ENCODE measurements around the gene LRRC2. TPM values are rescaled to one million over a fixed set of nuclear protein-coding genes. Genes with fewer than 3 reads are reported as not detected.
"Not testable (repeated sequence)": the region's sequence is repeated elsewhere in the genome, so short reads cannot be mapped to it uniquely, and the experiment has no call there.

LRRC2 gene
- total RNA-seq, 1 experiment from 2014 or later, result 0.61 TPM

DNA sequence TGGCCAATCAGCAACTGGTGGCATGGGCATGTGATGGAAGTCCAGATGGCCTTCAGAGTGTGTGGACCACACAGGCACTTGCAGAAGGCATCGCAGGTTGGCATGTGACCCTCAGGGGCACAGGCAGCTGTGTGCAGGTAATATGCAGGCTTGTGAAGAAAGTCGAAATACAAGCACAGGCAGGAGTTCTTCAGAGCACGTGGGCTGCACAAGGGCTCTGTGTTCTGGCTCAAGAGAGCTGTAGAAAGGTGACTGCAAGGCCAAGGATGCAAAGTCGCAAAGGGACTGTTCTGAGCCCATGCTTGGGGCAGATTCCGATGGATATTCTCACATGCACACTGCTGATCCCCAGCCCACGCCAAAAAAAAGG is 8.3 kb downstream of the LRRC2 start:
- H3K27me3 ChIP-seq (replicated peaks), result no peaks in the 10 kb centered on the region
- H3K9me3 ChIP-seq (replicated peaks), result no peaks in the 10 kb centered on the region; the same call in 1 of the 2 replicates
- H3K36me3 ChIP-seq, result no peaks in the 10 kb centered on the region
- peak overlapping the region; percentile 90 for H3K27ac ChIP-seq
- H3K4me1 ChIP-seq (replicated peaks), result peaks cover 30% of the 10 kb centered on the region
- no peak overlapping the region for H3K4me3 ChIP-seq
- no peak for DNase-seq (ENCODE audit: low read depth in 1 of 2, low spot score in 2 of 2)

DNA sequence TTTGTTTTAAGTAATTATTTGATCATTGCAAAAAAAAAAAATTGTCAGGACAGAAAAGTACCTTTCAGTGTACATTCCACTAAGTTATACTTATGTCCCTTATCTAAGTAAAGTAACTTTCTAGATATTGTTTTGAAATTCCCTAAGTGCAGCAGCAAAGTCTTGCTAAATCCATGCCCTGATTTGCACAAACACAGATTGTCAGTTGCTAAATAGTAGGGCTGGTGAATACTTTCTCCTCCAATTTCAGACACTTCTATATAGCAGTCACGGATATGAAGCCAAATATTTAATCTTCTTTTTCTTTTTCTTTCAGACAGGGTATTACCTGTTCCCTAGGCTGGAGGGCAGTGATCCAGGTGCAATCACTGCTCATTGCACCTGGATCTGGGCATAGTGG is 12.9 kb downstream of the LRRC2 start:
- no peak for DNase-seq (ENCODE audit: low read depth in 1 of 2, low spot score in 2 of 2)
- no peak overlapping the region for H3K27ac ChIP-seq
- no peaks in the 10 kb centered on the region for H3K27me3 ChIP-seq (replicated peaks)
- H3K36me3 ChIP-seq, result no peaks in the 10 kb centered on the region
- H3K9me3 ChIP-seq (replicated peaks), result no peaks in the 10 kb centered on the region; the same call in 1 of the 2 replicates
- no peak overlapping the region for H3K4me3 ChIP-seq
- H3K4me1 ChIP-seq (replicated peaks), result peaks cover 17% of the 10 kb centered on the region

DNA sequence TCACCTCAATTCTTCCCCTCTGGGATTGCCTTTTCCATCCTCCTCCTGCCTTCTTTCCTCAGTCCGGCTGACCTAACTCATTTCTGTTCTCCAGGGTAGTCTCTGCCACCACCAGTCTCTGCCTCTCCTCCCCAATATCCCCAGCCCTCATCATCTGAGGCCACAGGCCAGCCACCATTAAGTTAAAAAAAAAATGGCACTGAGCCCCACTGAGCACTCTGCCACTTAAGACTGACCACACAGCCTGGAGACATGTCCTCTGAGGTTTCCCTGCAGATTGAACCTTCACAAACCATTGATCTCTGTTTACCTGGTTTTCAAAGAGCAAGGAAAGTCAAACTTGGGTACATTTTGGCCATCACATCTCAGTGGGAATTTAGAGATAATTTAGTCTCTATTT is 13.6 kb downstream of the LRRC2 start:
- H3K9me3 ChIP-seq (replicated peaks), result no peaks in the 10 kb centered on the region; the same call in 1 of the 2 replicates
- H3K4me3 ChIP-seq, result no peak overlapping the region
- no peaks in the 10 kb centered on the region for H3K27me3 ChIP-seq (replicated peaks)
- peaks cover 11% of the 10 kb centered on the region for H3K4me1 ChIP-seq (replicated peaks)
- no peak overlapping the region for H3K27ac ChIP-seq
- no peaks in the 10 kb centered on the region for H3K36me3 ChIP-seq
- no peak for DNase-seq (ENCODE audit: low read depth in 1 of 2, low spot score in 2 of 2)

DNA sequence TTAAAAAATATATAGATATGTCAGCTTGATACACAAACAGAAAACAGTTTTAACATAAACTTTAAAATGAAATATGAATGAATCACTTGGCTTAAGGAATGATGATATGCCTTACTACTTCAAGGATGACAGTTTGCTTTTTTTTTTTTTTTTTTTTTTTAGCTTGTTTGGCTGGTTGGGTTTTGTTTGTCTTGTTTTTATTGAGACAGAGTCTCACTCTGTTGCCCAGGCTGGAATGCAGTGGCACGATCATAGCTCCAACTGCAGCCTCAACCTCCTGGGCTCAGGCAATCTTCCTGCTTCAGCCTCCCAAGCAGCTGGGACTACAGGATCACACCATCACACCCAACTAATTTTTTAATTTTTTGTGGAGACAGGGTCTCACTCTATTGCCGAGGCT is 14.5 kb downstream of the LRRC2 start:
- Histone ChIP-seq H3K36me3 (no peaks in the 10 kb centered on the region), H3K9me3 (replicated peaks) (no peaks in the 10 kb centered on the region; the same call in 1 of the 2 replicates), H3K4me1 (replicated peaks) (peaks cover 2% of the 10 kb centered on the region; the same call in 1 of the 2 replicates), H3K27ac (no peak overlapping the region), H3K27me3 (replicated peaks) (no peaks in the 10 kb centered on the region), H3K4me3 (no peak overlapping the region)
- DNase-seq (ENCODE audit: low read depth in 1 of 2, low spot score in 2 of 2), result no peak

DNA sequence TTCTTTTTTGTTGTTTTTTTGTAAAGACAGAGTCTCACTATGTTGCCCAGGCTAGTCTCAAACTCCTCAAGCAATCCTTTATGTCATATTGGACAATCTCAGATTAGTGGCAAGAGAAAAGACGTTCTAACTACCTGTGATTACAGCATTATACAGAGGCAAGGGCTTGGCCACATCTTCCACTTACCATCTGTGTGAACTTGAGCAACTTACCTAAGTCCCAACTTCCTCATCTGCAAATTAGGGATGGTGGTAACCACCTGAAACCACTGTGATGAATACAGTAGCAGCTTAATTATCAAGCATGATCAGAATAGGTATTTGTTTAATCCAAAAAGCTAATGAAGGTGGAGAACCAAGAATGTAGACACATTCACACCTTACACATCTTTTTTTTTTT is 16.1 kb downstream of the LRRC2 start:
- H3K4me1 ChIP-seq (replicated peaks), result no peaks in the 10 kb centered on the region
- H3K27ac ChIP-seq, result no peak overlapping the region
- DNase-seq (ENCODE audit: low read depth in 1 of 2, low spot score in 2 of 2), result no peak
- no peaks in the 10 kb centered on the region; the same call in 1 of the 2 replicates for H3K9me3 ChIP-seq (replicated peaks)
- no peaks in the 10 kb centered on the region for H3K27me3 ChIP-seq (replicated peaks)
- H3K36me3 ChIP-seq, result no peaks in the 10 kb centered on the region
- no peak overlapping the region for H3K4me3 ChIP-seq

DNA sequence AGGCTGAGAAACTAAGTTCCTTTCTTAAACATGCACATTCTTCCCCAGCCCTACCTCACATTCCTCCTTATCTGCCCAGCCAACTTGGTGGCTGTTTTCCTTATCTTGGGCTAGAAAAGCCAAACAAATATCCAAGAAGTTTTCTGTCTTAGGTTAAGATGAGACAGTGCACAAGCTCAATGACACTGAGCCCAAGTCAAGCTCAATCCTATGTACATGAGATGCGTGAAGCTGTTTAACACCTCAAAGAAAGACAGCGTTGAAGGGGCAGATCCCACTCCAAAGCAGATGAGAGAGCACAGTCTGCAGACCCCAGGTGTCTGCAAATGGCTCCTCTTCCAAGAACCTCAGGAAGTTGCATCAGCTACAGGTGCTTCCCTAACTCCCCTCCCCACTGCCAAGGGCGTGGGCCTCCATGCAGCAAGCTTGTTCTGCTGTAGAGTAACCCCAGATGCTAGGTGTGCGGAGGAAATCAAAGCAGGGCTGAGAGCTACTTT is 16.6 kb downstream of the LRRC2 start:
- DNase-seq (ENCODE audit: low read depth in 1 of 2, low spot score in 2 of 2), result no peak
- H3K36me3 ChIP-seq, result no peaks in the 10 kb centered on the region
- no peaks in the 10 kb centered on the region for H3K9me3 ChIP-seq (replicated peaks)
- H3K4me3 ChIP-seq, result no peak overlapping the region
- H3K27me3 ChIP-seq (replicated peaks), result no peaks in the 10 kb centered on the region
- no peaks in the 10 kb centered on the region for H3K4me1 ChIP-seq (replicated peaks)
- H3K27ac ChIP-seq, result no peak overlapping the region

DNA sequence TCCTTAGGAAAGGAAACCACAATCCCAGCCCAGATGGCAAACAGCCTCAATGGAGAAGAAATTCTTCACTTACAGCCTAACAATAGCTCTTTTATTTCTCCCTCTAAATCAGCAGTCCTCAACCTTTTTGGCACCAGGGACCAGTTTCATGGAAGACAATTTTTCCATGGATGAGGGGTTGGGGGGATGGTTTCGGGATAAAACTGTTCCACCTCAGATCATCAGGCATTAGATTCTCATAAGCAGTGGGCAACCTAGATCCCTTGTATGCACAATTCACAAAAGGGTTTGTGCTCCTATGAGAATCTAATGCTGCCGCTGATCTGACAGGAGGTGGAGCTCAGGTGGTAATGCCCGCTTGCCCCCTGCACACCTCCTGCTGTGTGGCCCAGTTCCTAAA is 17.5 kb downstream of the LRRC2 start:
- not testable (repeated sequence) for H3K4me1 ChIP-seq (replicated peaks); H3K36me3 ChIP-seq; H3K27me3 ChIP-seq (replicated peaks); H3K27ac ChIP-seq; H3K9me3 ChIP-seq (replicated peaks); DNase-seq (ENCODE audit: low read depth in 1 of 2, low spot score in 2 of 2); H3K4me3 ChIP-seq

DNA sequence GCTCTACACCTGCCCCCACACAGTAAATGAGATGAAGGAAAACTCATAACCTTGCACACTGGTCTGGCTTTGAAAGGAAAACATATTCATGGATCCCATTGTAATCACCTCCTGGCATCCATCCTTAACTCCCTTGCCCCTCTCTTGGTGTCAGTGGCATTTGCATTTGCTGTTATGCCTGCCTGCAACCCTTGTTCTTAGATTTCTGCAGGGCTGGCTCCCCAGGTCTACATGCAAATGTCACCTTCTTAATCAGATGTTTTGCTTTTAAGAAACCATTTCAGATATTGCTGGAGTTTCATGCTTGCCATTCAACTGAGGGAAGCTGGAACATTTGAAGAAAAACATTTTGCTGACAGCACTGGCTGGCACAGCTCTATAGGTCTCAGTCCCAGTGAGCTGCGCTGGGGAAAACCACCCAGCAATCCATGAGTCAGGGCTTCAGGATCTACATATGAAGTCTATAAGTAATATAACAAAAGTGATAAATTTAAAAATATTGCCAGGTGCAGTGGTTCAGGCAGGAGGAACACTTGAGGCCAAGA is 19.1 kb downstream of the LRRC2 start:
- no peaks in the 10 kb centered on the region for H3K9me3 ChIP-seq (replicated peaks)
- no peak overlapping the region for H3K27ac ChIP-seq
- no peaks in the 10 kb centered on the region for H3K36me3 ChIP-seq
- no peak for DNase-seq (ENCODE audit: low read depth in 1 of 2, low spot score in 2 of 2)
- H3K4me3 ChIP-seq, result no peak overlapping the region
- peaks cover 11% of the 10 kb centered on the region for H3K4me1 ChIP-seq (replicated peaks)
- no peaks in the 10 kb centered on the region for H3K27me3 ChIP-seq (replicated peaks)

DNA sequence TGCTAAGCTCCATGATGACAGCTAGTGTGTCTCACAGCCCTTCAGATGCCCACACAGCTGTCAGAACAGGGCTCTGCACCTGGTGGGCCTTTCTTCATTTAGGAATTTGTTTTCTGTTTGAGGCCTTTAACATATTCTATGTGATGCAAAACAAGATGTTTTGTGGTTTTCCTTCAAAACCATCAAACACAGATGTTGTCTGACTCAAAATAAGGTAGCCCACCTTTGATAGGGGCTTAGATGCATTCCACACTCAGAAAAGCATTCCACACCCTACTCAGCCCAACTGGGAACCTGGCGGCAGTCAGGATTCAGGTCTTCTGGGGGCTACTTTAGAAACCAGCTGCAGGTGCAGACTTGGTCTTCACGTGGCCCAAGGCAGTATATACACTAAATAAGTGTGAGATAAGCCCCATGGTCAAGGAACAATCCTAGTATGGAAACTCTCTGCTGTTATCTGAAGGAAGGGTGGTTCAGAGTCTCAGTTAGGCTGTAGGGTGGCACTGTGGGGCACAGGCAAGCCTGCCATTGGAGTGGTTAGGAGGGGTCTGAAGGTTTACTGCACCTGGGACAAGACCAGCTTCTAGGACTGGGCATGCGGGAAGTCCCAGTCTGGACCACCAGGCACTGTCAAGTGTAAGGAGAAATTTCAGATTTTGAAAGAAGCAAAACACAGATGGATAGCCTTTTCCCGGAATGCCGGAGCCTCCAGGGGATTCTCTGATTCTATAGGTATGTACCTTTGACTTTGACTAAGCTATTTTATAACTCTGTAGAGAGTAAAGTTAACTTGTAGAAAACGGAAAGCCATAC is 20.1 kb downstream of the LRRC2 start:
- Histone ChIP-seq H3K27ac (no peak overlapping the region), H3K27me3 (replicated peaks) (no peaks in the 10 kb centered on the region), H3K4me1 (replicated peaks) (peaks cover 15% of the 10 kb centered on the region), H3K9me3 (replicated peaks) (no peaks in the 10 kb centered on the region), H3K4me3 (no peak overlapping the region), H3K36me3 (no peaks in the 10 kb centered on the region)
- no peak for DNase-seq (ENCODE audit: low read depth in 1 of 2, low spot score in 2 of 2)

DNA sequence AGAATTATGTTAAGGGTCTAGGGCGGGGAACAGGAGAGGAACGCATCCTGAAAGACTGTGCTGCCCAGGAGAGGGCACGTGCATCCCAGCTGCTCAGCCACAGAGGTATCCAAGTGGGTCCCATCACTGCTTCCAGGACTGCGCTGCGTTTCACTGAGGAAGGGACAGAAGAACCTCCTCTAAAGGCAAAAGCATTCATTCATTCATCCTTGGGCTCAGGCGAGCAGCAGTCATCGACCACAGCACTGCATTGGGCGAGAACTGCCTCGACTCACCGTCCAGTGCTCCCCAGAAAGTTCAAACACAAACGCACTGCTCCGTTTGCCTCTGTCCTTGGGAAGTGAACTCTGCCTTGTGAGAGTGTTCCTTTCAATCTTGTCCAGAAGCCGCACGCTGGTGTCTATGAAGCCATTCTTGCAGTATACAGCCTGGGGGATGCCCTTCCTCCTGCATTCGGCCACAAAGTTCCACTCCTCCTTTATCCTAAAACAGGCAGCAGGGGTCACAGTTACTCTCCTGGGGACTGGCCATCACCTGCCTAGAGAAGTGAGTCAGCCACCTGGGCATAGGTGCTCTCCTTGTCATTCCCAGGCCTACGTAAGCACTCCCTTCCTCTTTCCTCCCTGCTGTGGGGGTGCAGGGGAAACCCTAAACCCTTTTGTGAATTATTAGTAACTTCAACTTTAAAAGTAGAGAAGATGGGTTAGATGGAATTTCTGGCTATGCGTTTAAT is 21.2 kb downstream of the LRRC2 start:
- no peak overlapping the region for H3K27ac ChIP-seq
- peaks cover 15% of the 10 kb centered on the region for H3K4me1 ChIP-seq (replicated peaks)
- no peak for DNase-seq (ENCODE audit: low read depth in 1 of 2, low spot score in 2 of 2)
- H3K36me3 ChIP-seq, result no peaks in the 10 kb centered on the region
- H3K9me3 ChIP-seq (replicated peaks), result no peaks in the 10 kb centered on the region
- no peaks in the 10 kb centered on the region for H3K27me3 ChIP-seq (replicated peaks)
- H3K4me3 ChIP-seq, result no peak overlapping the region

DNA sequence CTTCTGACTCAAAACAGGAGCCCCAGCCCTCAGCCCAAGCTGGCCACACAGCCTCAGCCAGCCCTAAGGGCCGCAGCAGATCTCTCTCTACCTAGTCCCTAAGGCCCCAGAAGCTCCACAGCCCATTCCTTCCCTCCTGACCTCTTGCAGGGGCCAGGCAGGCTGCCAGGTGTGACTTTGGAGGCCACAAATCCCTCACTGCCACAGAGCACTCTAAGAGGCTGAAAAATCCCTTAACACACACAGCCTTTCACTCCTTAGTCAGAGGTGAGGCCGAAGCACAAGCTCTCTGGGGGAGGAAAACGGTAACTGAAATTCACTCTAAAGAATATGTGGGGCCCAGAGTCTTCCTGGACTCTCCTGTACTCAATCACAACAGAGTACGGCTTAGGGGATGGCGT is 23.3 kb downstream of the LRRC2 start:
- H3K36me3 ChIP-seq, result no peaks in the 10 kb centered on the region
- no peak for DNase-seq (ENCODE audit: low read depth in 1 of 2, low spot score in 2 of 2)
- no peaks in the 10 kb centered on the region; the same call in 1 of the 2 replicates for H3K9me3 ChIP-seq (replicated peaks)
- H3K27me3 ChIP-seq (replicated peaks), result no peaks in the 10 kb centered on the region
- 0 out of 2 replicates have a peak overlapping the region, but pooled peaks have one; percentile 21 for H3K27ac ChIP-seq
- no peak overlapping the region for H3K4me3 ChIP-seq
- H3K4me1 ChIP-seq (replicated peaks), result peaks cover 30% of the 10 kb centered on the region

DNA sequence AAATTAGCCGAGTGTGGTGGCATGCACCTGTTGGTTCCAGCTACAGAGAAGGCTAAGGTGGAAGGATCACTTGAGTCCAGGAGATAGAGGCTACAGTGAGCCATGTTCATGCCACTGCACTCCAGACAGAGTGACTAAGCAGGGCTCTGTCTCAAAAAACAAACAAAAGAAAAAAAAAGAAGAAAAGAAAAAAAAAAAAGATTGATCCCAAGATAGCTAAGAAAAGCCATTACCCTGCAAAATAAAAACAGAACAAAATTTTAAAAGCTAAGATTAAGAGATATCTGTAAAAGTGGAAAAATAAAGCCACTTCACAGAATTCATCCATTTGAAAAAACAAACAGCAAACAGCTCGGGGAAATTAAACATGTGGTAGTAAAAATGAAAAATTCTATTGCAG is 23.8 kb downstream of the LRRC2 start:
- no peaks in the 10 kb centered on the region; the same call in 1 of the 2 replicates for H3K9me3 ChIP-seq (replicated peaks)
- no peak overlapping the region for H3K4me3 ChIP-seq
- H3K36me3 ChIP-seq, result no peaks in the 10 kb centered on the region
- no peaks in the 10 kb centered on the region for H3K27me3 ChIP-seq (replicated peaks)
- peak in 1 of 2 experiments; percentile 27 for DNase-seq (ENCODE audit: low read depth in 1 of 2, low spot score in 2 of 2)
- H3K27ac ChIP-seq, result 0 out of 2 replicates have a peak overlapping the region, but pooled peaks have one; percentile 21
- H3K4me1 ChIP-seq (replicated peaks), result peaks cover 30% of the 10 kb centered on the region

DNA sequence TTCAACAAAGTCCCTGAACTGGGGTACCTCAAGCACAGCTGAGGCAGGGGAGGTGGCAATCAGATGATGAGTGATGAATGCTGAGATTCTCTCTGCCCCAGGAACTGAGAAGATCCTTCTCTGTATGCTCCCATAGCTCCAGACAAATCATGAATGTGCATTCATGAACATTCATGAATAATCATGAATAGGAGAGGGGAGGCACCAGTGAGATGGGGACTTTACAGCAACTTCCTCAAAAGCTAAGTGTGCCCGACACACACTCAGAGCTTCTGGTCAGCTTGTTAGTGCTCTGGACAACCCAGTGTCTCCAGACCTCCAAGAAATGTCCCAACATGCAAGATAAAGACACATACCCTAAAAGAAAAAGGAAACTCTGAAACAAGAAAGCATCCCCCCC is 24.3 kb downstream of the LRRC2 start:
- no peak overlapping the region for H3K4me3 ChIP-seq

DNA sequence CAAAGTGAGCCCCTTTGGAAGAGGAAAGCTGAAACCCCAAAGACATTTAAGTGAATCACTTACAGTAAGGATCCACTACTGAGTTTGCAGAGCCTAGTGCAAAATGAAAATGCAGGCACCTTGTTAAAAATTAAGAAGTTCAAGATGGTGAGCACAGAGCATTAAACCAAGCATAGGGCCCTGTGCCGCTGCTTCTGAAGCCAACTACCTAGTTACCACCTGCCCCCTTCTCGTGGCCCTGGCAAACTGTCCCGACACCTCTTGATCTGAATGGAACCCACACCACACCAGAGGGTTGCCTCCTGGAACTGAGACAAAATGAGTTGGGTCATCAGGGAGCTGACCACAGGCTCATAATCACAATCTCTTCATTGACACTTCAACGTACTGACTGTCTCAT is 25.6 kb downstream of the LRRC2 start:
- DNase-seq (ENCODE audit: low read depth in 1 of 2, low spot score in 2 of 2), result no peak
- Histone ChIP-seq H3K9me3 (replicated peaks) (no peaks in the 10 kb centered on the region; the same call in 1 of the 2 replicates), H3K4me1 (replicated peaks) (peaks cover 30% of the 10 kb centered on the region), H3K36me3 (no peaks in the 10 kb centered on the region), H3K4me3 (no peak overlapping the region), H3K27me3 (replicated peaks) (no peaks in the 10 kb centered on the region), H3K27ac (no peak overlapping the region)

More for the DNA sequence above, 24.3 kb downstream of the LRRC2 start:
- Histone ChIP-seq H3K36me3 (no peaks in the 10 kb centered on the region), H3K27me3 (replicated peaks) (no peaks in the 10 kb centered on the region), H3K27ac (no peak overlapping the region), H3K4me1 (replicated peaks) (peaks cover 30% of the 10 kb centered on the region), H3K9me3 (replicated peaks) (no peaks in the 10 kb centered on the region; the same call in 1 of the 2 replicates)
- no peak for DNase-seq (ENCODE audit: low read depth in 1 of 2, low spot score in 2 of 2)
